SIG-M5 (cell line): Measurements from ENCODE around the gene CD55.
"Not testable (repeated sequence)": the region's sequence is repeated elsewhere in the genome, so short reads cannot be mapped to it uniquely, and the experiment has no call there.

Experiments
- DNase-seq: peaks from one replicate; lab custom pipeline; 2025; lab: John Stamatoyannopoulos, UW

CD55 gene

DNA sequence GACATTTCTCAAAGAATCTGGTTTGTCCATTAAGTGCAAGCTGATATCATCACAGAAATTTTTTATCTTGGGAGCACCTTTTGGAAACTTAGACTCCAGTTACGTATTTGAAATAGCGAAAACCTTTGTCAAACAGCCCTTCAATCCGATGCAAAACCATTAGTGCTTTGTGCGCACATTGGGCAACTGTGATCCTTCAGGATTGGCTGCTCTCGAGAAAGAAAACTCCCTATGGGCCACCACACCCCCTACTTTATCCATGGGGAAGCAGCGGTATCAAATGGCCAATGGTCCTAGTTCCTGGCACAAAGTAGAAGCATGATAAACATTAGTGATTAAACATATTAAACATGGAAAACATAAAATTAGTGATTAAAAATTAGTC, 16.0 kb upstream of the CD55 start:
- DNase-seq = no peak

DNA sequence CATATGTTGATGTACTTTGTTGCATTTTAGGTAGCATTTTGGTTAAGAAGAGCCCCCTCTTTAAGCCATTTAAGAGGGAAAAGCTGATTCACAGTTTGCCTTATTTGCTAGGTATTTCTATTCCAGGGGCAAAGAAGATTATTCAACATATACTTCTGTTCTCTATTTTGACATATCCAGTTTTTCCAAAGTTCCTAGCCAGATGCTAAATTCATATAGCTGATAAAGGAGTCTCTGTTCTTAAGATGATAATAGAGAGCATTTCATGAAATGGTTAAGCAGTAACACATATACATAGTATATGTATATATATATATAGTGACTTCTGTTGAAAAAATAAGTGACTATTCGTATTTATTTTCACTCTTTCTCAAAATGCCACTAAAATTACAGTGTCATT, 15.5 kb upstream of the CD55 start:
- DNase-seq = no peak

DNA sequence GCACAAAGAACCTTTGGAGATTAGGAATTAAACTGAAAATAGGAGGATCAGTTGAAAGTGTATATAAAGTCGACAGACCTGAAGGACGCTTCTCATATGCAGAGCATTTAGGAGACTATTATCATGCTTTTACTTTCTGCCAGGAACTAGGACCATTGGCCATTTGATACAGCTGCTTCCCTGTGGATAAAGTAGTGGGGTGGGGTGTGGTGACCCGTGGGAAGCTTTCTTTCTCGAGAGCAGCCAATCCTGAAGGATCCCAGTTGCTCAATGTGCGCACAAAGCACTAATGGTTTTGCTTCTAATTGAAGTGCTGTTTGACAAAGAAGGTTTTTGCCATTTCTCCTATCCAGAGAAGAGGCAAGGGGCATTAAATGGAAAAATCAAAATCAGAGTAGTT, 14.9 kb upstream of the CD55 start:
- no peak for DNase-seq

- peak; percentile 35 for DNase-seq
These were observed 12.9 kb upstream of the CD55 start for GRCh38 chr1:207308451-207309190.

GRCh38 chr1:207309745-207310273, 11.7 kb upstream of the CD55 start:
- no peak for DNase-seq

DNA sequence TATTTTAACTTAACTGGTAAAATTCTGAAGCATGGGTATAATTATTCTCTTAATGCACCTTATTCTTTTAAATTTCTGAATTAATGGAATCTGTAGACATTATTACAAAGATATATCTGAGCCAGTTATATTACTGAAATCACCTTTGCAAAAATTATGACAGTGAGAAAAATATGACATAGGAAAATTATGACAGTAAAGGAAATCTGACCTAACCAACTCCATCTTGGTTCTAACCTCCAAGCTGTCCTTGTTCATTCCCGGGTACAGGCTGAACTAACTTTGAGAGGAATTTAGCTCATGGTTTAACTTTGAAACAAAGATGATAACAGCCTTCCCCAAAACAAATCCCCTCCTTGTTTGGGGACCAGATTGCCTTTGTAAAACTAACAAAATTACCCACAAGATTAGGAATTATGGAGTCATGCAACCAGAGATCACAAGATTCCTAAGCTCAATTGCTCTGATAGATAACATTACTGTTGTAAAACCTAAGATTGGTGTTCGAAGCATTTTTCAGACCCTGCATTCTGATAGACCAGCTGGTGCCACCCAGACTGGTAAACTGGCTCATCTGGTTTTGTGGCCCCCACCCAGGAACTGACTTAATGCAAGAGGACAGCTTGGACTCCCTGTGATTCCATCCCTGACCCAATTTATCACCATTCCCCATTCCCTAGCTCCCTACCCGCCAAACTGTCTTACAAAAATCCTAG, 9.4 kb upstream of the CD55 start:
- no peak for DNase-seq

GRCh38 chr1:207312604-207312920, 8.9 kb upstream of the CD55 start:
- no peak for DNase-seq

DNA sequence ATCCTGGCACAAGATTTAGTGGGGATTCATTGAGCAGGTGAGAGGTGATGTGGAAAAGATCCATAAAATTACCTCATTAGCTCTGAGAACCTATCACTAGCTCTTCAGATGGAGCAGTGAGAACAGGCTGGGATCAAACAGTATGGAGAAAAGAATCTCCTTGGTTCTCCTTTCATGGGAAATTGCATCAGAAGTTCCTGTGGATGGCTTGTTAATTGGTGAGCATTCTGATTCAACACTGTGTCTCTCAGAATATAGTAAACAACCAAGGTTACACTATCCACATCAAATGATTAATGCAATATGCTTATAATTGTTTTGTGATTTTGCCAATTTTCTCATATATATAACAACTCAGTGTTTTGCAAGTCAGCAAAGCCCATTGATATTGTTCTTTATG, 8.3 kb upstream of the CD55 start:
- DNase-seq = no peak

- DNase-seq = no peak
These were observed 6.7 kb upstream of the CD55 start for GRCh38 chr1:207314816-207315215.

DNA sequence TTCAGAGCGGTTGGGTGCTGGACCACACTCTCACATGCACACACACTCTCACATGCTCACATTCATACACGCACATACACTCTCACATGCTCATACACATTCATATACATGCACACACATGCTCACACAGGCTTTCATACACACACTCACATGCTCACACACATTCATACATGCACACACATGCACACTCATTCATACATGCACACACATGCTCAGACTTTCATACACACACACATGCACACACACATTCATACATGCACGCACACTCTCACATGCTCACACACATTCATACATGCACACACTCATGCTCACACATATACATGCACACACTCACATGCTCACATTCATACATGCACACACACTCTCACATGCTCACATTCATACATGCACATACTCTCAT, 6.0 kb upstream of the CD55 start:
- DNase-seq = no peak

DNA sequence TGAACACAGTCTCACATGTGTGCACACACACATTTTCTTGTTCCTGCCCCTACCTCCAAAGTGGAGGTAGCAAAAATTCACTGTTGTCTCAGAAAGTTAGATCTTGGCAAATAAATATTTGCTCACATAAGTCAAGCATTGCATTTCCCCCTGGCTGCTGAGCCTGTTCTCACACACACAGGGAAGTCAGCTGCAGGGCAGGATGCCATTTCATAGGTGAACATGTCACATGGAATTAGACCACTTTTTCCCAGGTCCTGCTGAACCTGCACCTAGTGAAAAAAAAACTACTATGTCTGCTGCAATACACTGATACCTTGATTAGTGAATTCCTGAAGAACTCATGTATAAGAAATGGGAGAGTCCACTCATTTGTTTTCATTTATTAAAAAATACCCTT, 5.3 kb upstream of the CD55 start:
- no peak for DNase-seq

- DNase-seq = peak; percentile 76
These were observed 4.7 kb upstream of the CD55 start for GRCh38 chr1:207316622-207317391.

DNA sequence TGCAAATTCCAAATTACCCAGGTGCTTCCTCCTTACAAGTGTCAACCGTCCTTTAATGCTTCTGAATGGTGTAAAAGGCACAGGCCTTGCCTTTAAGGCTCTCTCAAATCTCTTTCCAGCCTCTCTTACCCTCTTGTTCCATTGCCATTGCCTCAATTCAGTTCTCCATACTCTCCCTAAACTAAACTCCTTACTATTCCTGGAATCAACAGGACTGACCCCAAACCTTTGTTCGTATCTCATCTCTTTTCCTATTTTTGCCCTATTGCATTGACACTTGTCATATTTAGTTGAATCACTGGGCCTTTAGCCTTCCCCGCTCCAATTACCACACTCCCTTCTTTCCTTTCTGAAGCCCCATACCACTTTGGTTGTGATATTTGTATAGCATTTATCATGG, 3.9 kb upstream of the CD55 start:
- DNase-seq = no peak

DNA sequence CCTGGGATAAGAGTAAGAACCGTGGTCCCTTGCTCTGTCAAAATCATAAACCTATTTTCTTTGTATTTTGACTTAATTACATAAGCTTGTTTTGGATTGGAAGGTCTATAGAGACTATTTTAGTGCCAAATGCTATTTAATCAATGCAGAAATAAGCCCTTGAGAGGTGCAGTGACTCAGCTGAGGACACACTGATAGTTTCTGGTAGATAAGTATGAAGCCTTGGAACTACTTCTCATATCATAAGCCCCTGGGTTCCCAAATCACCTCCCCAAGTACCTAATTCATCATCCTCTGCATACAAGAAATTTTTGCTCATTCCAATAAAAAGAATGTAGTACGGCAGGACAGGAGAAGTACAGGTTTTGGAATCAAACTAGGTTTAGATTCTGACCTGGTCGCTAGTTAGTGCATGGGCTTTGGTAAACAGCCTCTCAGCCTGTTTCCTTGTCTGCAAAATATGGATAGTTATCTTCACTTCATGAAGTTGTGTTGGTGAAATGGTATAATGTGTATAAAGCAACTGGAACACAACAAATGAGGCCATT, 3.3 kb upstream of the CD55 start:
- no peak for DNase-seq

DNA sequence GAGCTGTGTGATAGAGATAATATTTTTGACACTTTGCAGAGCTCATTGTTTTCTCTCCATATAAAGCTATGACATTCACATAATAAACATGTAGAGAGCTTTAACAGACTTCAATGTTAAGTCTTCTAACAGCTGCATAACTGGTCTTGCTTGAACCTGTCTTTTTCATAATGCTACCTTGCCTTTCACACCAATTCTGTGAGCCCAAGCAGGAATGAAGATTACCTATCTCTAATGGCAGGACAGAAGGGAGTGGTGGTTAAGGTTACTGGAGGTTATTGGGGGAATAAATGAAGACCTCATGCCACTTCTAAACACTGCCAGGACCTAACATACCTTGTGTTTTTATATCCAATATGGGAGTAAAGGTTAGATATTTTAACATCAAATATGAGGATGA, 2.3 kb upstream of the CD55 start:
- no peak for DNase-seq

DNA sequence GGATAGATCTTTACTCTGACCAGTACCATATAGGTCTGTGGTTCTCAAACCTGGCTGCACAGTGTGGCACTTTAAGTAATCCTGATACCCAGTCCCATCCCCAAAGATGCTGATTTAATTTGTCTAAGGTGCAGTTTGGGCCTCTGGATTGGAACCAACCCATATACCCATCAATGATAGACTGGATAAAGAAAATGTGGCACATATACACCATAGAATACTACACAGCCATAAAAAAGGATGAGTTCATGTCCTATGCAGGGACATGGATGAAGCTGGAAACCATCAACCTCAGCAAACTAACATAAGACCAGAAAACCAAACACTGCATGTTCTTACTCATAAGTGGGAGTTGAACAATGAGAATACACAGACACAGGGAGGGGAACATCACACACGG, 1.4 kb upstream of the CD55 start:
- not testable (repeated sequence) for DNase-seq

DNA sequence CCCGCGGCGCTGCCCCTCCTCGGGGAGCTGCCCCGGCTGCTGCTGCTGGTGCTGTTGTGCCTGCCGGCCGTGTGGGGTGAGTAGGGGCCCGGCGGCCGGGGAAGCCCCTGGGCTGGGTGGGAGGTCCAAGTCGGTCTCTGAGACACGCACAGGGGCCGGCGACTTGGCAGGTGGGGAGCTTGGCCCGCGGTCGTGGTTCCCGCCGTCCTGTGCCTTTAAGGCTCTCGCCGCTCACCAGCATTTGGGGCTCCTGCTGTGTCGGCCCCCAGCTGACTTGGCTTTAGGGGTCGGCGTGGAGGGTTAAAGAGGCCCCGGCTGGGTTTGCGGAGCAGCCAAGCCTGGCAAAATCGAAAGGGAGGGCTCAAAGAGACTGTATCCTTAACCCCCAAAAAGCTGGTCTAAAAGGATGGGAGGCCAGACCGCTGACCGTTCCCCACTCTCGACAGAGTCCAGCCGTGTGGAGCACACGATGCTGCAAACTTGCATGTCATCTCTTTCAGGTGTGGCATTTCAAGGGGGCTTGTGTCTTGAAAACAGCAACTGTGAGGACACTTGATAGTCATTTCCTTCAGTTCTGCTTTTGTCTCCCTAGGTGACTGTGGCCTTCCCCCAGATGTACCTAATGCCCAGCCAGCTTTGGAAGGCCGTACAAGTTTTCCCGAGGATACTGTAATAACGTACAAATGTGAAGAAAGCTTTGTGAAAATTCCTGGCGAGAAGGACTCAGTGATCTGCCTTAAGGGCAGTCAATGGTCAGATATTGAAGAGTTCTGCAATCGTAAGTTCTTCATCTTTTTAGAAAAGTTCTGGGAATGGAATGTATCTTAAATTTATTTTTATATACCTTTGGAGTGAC, 540 bp downstream of the CD55 start:
- no peak for DNase-seq

- DNase-seq = no peak
These were observed 2.1 kb downstream of the CD55 start for GRCh38 chr1:207323425-207324225.

DNA sequence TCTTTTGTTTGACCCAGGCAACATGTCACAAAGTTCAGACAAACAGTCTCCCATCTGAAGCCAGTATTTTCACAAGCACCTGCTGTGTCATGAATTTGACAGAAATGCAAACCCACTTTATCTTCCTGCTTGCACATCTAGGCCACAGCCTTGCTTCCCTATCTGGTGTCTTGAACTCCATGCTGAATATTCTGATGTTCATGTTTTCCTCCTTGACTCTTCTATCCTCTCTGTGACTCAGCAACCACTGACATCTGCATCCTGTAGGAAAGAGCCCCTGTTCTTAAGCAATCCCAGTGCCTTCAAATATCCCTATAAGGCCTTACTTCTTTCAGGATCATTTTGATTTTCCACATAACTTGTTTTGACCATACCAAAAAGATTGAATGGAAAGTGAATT, 6.5 kb downstream of the CD55 start:
- DNase-seq = no peak

DNA sequence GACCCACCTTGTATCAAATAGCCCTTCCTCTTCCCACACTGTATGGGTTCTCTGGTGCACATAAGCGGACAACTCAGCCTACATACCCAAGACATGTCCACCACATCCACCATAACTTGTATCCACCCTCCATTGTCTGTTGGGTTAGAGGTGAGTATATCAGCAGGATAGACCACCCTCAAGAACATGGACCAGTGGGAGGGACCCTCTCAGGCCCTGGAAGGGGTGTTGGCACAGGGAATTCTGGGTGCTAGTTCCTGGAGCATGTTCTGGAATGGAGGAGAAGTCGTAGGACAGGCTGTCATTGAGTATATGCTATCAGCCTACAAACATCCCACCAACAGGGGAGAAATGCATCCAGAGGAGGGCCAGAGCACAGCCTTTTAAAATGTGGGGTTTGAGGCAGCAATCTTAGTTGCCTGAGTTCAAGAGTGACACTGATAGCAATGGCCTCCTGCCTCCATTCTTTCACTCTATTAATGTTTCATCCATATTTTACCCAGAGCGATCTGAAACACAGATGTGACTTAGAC, 7.5 kb downstream of the CD55 start:
- DNase-seq = no peak

GRCh38 chr1:207329469-207329868, 8.0 kb downstream of the CD55 start:
- DNase-seq = no peak
